HCT116 (cell line): Measurements from ENCODE around the gene MEIOC. TPM values are rescaled to one million over a fixed set of nuclear protein-coding genes. Genes with fewer than 3 reads are reported as not detected.

Experiments used
- ATAC-seq: fragments of 200-7000 bp; cut with Tn5 transposase; 2 replicates; pipeline ENCODE4 v1.9.1; 2020; ENCODE audit warnings: mild to moderate bottlenecking, moderate library complexity
- BruUV-seq: library from RNA; stranded (reverse); fragments of 400-500 nt; replicated peaks from 2 replicates; lab custom pipeline; 2021; lab: Mats Ljungman, UMichigan
- CTCF ChIA-PET: fragments of 300-600 bp; sonication (Branson Sonifier 250); formaldehyde crosslinking; loops from one replicate; lab custom pipeline; 2021; ENCODE audit warnings: antibody characterized with exemption; lab: Charles Lee
- POLR2A ChIA-PET: fragments of 300-600, 350-600 bp; sonication (Branson Sonifier 250); formaldehyde crosslinking; loops from one replicate; lab custom pipeline; 2021; ENCODE audit warnings: antibody characterized with exemption; lab: Charles Lee
- RAD21 ChIA-PET, 2 experiments: fragments of 300-600 bp; sonication (Branson Sonifier 250); formaldehyde crosslinking; loops; one replicate each; lab custom pipeline; 2023; ENCODE audit warnings: low total read pairs in 2 of 2; ENCODE audit not compliant: uncharacterized antibody in 2 of 2, unreplicated experiment in 2 of 2, low non-redundant PET in 1 of 2; lab: Charles Lee
- DNase-seq: peaks from one replicate; pipeline ENCODE4 v3.0.0-alpha.2; 2010; ENCODE audit warnings: low read depth, low spot score
- H2AFZ ChIP-seq: fragments of 200-600 bp; shearing (Covaris generic), sonication (generic); 2 replicates; pipeline ENCODE4 v1.6.1; 2017; ENCODE audit warnings: low read depth, mixed run types, mixed read lengths, antibody characterized with exemption, low read length; ENCODE audit not compliant: poor library complexity, severe bottlenecking
- H3K27ac ChIP-seq: 2 replicates; pipeline ENCODE4 v1.5.1; 2012; ENCODE audit warnings: low read depth, low read length
- H3K27me3 ChIP-seq: fragments of 200-600 bp; sonication (generic); 2 replicates; pipeline ENCODE4 v1.6.1; 2016; ENCODE audit warnings: mixed run types, low read length, mixed read lengths; ENCODE audit not compliant: insufficient read depth
- H3K36me3 ChIP-seq, 2 experiments: fragments of 200-500 bp in 1 of 2; fragments of 200-600 bp in 1 of 2; sonication (Bioruptor generic) in 1 of 2; sonication (generic) in 1 of 2; 2 replicates each; pipeline versions ENCODE4 v1.5.1 to v1.6.1; 2014 to 2016; ENCODE audit warnings: low read length in 2 of 2, inconsistent platforms in 1 of 2, mixed read lengths in 1 of 2, mixed run types in 1 of 2; ENCODE audit not compliant: insufficient read depth in 2 of 2, control insufficient read depth in 1 of 2
- H3K4me1 ChIP-seq, 2 experiments: fragments of 200-600 bp in 1 of 2; sonication (generic) in 1 of 2; 2 replicates each; pipeline versions ENCODE4 v1.5.1 to v1.6.1; 2012 to 2017; ENCODE audit warnings: low read length in 2 of 2, inconsistent platforms in 1 of 2, mild to moderate bottlenecking in 1 of 2, mixed read lengths in 1 of 2, mixed run types in 1 of 2, moderate library complexity in 1 of 2; ENCODE audit not compliant: insufficient read depth in 2 of 2, control insufficient read depth in 1 of 2
- H3K4me2 ChIP-seq: fragments of 200-600 bp; sonication (generic); 2 replicates; pipeline ENCODE4 v1.6.1; 2017; ENCODE audit warnings: mixed run types, low read length, mixed read lengths
- H3K4me3 ChIP-seq, 2 experiments: fragments of 200-600 bp in 1 of 2; sonication (generic) in 1 of 2; replicated peaks in 1 of 2; 2 replicates each; pipeline ENCODE4 v1.5.1; 2011 to 2016; ENCODE audit warnings: low read length in 2 of 2, control low read depth in 1 of 2, low read depth in 1 of 2, mild to moderate bottlenecking in 1 of 2, mixed read lengths in 1 of 2, mixed run types in 1 of 2
- H3K79me2 ChIP-seq: fragments of 200-600 bp; sonication (generic); 2 replicates; pipeline ENCODE4 v1.6.1; 2017; ENCODE audit warnings: mild to moderate bottlenecking, mixed run types, low read length, moderate library complexity, mixed read lengths; ENCODE audit not compliant: insufficient read depth
- H3K9ac ChIP-seq: fragments of 200-600 bp; sonication (generic); 2 replicates; pipeline ENCODE4 v1.6.1; 2016; ENCODE audit warnings: low read length, mixed read lengths
- H3K9me2 ChIP-seq: fragments of 200-600 bp; sonication (generic), shearing (Covaris generic); 2 replicates; pipeline ENCODE4 v1.6.1; 2017; ENCODE audit warnings: mixed run types, mild to moderate bottlenecking, moderate library complexity; ENCODE audit not compliant: insufficient read depth
- H3K9me3 ChIP-seq, 2 experiments: fragments of 200-500 bp in 1 of 2; fragments of 200-600 bp in 1 of 2; sonication (Bioruptor generic) in 1 of 2; sonication (generic) in 1 of 2; 2 replicates each; pipeline ENCODE4 v1.6.1; 2014 to 2017; ENCODE audit warnings: low read length in 2 of 2, mixed read lengths in 2 of 2, inconsistent platforms in 1 of 2, low read depth in 1 of 2, mild to moderate bottlenecking in 1 of 2, mixed run types in 1 of 2, moderate library complexity in 1 of 2; ENCODE audit not compliant: control insufficient read depth in 1 of 2, insufficient read depth in 1 of 2
- H4K20me1 ChIP-seq: fragments of 200-600 bp; sonication (generic), shearing (Covaris generic); 2 replicates; pipeline ENCODE4 v1.6.1; 2017; ENCODE audit warnings: mixed run types, mild to moderate bottlenecking, moderate library complexity; ENCODE audit not compliant: insufficient read depth
- CBX3 ChIP-seq: IDR thresholded peaks from 2 replicates; pipeline ENCODE4 v1.6.1; 2012; ENCODE audit warnings: low read depth
- CEBPB ChIP-seq: IDR thresholded peaks from 2 replicates; pipeline ENCODE4 v1.6.1; 2012; ENCODE audit warnings: low read depth
- CTCF ChIP-seq, 3 experiments: fragments of 200-600 bp in 1 of 3; sonication (generic) in 1 of 3; IDR thresholded peaks in 2 of 3; conservative IDR thresholded peaks in 1 of 3; 2 replicates each; pipeline ENCODE4 v1.5.1; 2012 to 2017; ENCODE audit warnings: low read depth in 2 of 3, low read length in 2 of 3, antibody characterized with exemption in 1 of 3, borderline replicate concordance in 1 of 3, control low read depth in 1 of 3, mild to moderate bottlenecking in 1 of 3, mixed read lengths in 1 of 3, mixed run types in 1 of 3, moderate library complexity in 1 of 3; ENCODE audit not compliant: insufficient read depth in 1 of 3
- EGR1 ChIP-seq: IDR thresholded peaks from 2 replicates; pipeline ENCODE4 v1.6.1; 2012; ENCODE audit warnings: low read depth
- POLR2A ChIP-seq: IDR thresholded peaks from 2 replicates; pipeline ENCODE4 v1.7.0; 2011; ENCODE audit warnings: borderline replicate concordance; ENCODE audit not compliant: insufficient read depth, insufficient read length; ENCODE audit errors: extremely low read depth
- POLR2AphosphoS5 ChIP-seq: IDR thresholded peaks from 2 replicates; pipeline ENCODE4 v1.6.1; 2011; ENCODE audit warnings: mild to moderate bottlenecking, low read depth, low read length, moderate library complexity
- RAD21 ChIP-seq: IDR thresholded peaks from 2 replicates; pipeline ENCODE4 v1.6.1; 2012; ENCODE audit warnings: low read depth, mild to moderate bottlenecking
- REST ChIP-seq: IDR thresholded peaks from 2 replicates; pipeline ENCODE4 v1.6.1; 2012; ENCODE audit warnings: low read depth
- SRF ChIP-seq: IDR thresholded peaks from 2 replicates; pipeline ENCODE4 v1.6.1; 2012; ENCODE audit warnings: low read depth
- TCF7L2 ChIP-seq: IDR thresholded peaks from 2 replicates; pipeline ENCODE4 v1.7.0; 2011; ENCODE audit warnings: borderline replicate concordance, inconsistent platforms; ENCODE audit not compliant: insufficient read depth, insufficient read length; ENCODE audit errors: extremely low read depth
- ZBTB33 ChIP-seq: IDR thresholded peaks from 2 replicates; pipeline ENCODE4 v1.6.1; 2011; ENCODE audit warnings: mild to moderate bottlenecking, low read length, moderate library complexity; ENCODE audit not compliant: insufficient replicate concordance; ENCODE audit errors: extremely low read depth
- ZFX ChIP-seq: fragments of 450-650 bp; IDR thresholded peaks from 2 replicates; pipeline ENCODE4 v1.6.1; 2017
- ZNF274 ChIP-seq: fragments of 200-500 bp; sonication (Bioruptor generic); IDR thresholded peaks from 2 replicates; pipeline ENCODE4 v1.6.1; 2014; ENCODE audit warnings: mild to moderate bottlenecking, low read depth, low read length, inconsistent platforms
- intact Hi-C: fragments of 100-400 bp; cut with micrococcal nuclease; formaldehyde crosslinking; loops from 2 replicates; pipeline ENCODE4 v1.10.0; 2022
- total RNA-seq: library from RNA; stranded (reverse); gene quantifications from one replicate; pipeline ENCODE4 v1.2.1, GENCODE V29; 2021; ENCODE audit not compliant: unreplicated experiment

Gene MEIOC
- total RNA-seq, 1 experiment from 2014 or later: not detected

GRCh38 chr17:44688200-44688599, 31.9 kb downstream of the MEIOC start (continued):
- no peak for TF ChIP-seq POLR2AphosphoS5
- no peak for TF ChIP-seq POLR2A
- TF ChIP-seq RAD21: no peak
- TF ChIP-seq ZNF274: no peak
- no peak for TF ChIP-seq CTCF (IDR thresholded peaks at IDR 0.05 in 2 of 3, conservative IDR thresholded peaks at IDR 0.05 in 1 of 3; ENCODE audit: borderline replicate concordance in 1 of 3, insufficient read depth in 1 of 3, low read depth in 2 of 3, low read length in 2 of 3)
- no peak for TF ChIP-seq ZFX
- TF ChIP-seq CEBPB: no peak
- TF ChIP-seq ZBTB33: no peak
- no peak for TF ChIP-seq CBX3

- no peak for DNase-seq
- no peaks in the 10 kb centered on the region for H3K27me3 ChIP-seq
- peaks cover 13 to 30% of the 10 kb centered on the region in 2 experiments for H3K4me1 ChIP-seq
- peak overlapping the region; percentile 98 for H3K4me3 ChIP-seq
- TF ChIP-seq ZFX (no peak), TCF7L2 (no peak), SRF (no peak), REST (no peak), EGR1 (no peak)
- TSS peak; percentile 61 for BruUV-seq
- POLR2A ChIA-PET: interaction anchor here (1.2 kb wide), 1 partner anchor 70 kb away, joined by 3 read pairs; the partner anchor contains the start of gene ADAM11
- CTCF ChIA-PET: no interaction called here
- H3K27ac ChIP-seq: peak overlapping the region; percentile 69
- H4K20me1 ChIP-seq: no peaks in the 10 kb centered on the region
- no peak overlapping the region for H2AFZ ChIP-seq
- H3K36me3 ChIP-seq: 0 out of 4 replicates have a peak, but pooled peaks cover 0 to 2% of the 10 kb centered on the region in 2 experiments
- RAD21 ChIA-PET: no interaction called here
- H3K9ac ChIP-seq: peak overlapping the region; percentile 93
- H3K4me2 ChIP-seq: peak overlapping the region; percentile 99
- intact Hi-C loops: no loop called here
- H3K9me2 ChIP-seq: no peaks in the 10 kb centered on the region
- H3K79me2 ChIP-seq: peaks cover 37% of the 10 kb centered on the region
- peak; percentile 3; the same call in 1 of the 2 replicates for ATAC-seq
- H3K9me3 ChIP-seq: no peaks in the 10 kb centered on the region
Observed at GRCh38 chr17:44688675-44689476, 32.6 kb downstream of the MEIOC start.
